ENCODE results near the gene JAK1.
"Not testable (repeated sequence)": the region's sequence is repeated elsewhere in the genome, so short reads cannot be mapped to it uniquely, and the experiment has no call there.

The JAK1 gene
- long read RNA-seq, donor 1, full-length matches to known transcripts: 9 of 30 reads
- long read RNA-seq, donor 1, partial matches to known transcripts: 21 of 30 reads
- long read RNA-seq, donor 1, other reads (novel, unspliced or antisense): 0 of 30 reads
- long read RNA-seq, donor 2, full-length matches to known transcripts: 3 of 3 reads
- long read RNA-seq, donor 2, partial matches to known transcripts: 0 of 3 reads
- long read RNA-seq, donor 2, other reads (novel, unspliced or antisense): 0 of 3 reads
- long read RNA-seq, donor 3, full-length matches to known transcripts: 4 of 4 reads
- long read RNA-seq, donor 3, partial matches to known transcripts: 0 of 4 reads
- long read RNA-seq, donor 3, other reads (novel, unspliced or antisense): 0 of 4 reads
- long read RNA-seq, donor 4, full-length matches to known transcripts: 3 of 97 reads
- long read RNA-seq, donor 4, partial matches to known transcripts: 94 of 97 reads
- long read RNA-seq, donor 4, other reads (novel, unspliced or antisense): 0 of 97 reads
- long read RNA-seq, donor 5, full-length matches to known transcripts: 8 of 25 reads
- long read RNA-seq, donor 5, partial matches to known transcripts: 17 of 25 reads
- long read RNA-seq, donor 5, other reads (novel, unspliced or antisense): 0 of 25 reads
- long read RNA-seq, donor 6, full-length matches to known transcripts: 6 of 18 reads
- long read RNA-seq, donor 6, partial matches to known transcripts: 12 of 18 reads
- long read RNA-seq, donor 6, other reads (novel, unspliced or antisense): 0 of 18 reads
- long read RNA-seq, donor 7, full-length matches to known transcripts: 11 of 38 reads
- long read RNA-seq, donor 7, partial matches to known transcripts: 27 of 38 reads
- long read RNA-seq, donor 7, other reads (novel, unspliced or antisense): 0 of 38 reads
- long read RNA-seq, donor 8, full-length matches to known transcripts: 9 of 24 reads
- long read RNA-seq, donor 8, partial matches to known transcripts: 15 of 24 reads
- long read RNA-seq, donor 8, other reads (novel, unspliced or antisense): 0 of 24 reads

DNA sequence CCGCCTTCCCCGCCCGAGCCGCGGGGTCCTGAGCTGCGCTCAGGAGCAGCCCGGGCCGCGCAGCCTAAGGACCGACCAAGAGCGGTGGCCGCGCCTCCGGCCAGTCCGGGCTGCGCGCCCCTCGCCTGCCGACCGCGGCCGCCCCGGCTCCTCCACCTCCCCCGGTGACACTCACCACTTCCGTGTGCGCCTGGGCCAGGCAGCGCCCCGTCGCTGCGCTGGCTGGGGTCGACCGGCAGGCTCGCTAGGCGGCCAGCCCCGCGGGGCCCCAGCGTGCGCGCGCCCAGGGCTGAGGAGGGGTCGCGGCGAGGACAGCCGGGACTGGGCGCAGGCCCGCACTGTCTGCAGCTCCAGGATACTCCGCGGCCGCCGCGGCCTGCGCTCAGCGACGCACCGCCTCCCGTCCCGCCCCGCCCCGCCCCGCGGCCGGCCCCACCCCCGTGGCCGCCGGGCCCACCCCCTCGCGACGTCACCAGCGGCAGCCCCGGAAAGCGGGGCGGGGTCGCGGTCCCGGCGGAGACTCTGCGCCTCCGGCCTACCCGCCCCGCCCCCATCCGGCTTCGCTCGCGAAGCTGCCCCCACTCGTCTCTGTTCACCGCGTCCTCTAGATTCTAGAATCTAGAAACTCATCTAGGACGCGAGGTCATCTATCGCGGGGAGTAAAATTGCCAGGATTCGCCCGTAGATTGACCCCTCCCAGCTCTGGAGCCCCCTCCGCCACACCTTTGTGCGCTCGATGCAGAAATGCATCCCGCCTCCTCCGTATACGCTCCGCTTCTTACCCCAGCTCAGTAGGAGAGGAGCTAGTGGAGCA lies at the start of gene JAK1:
Gene JAK1, minus strand, starts transcription at position 392 of the 814 bp plus-strand sequence. CDS start 80,285 bp downstream, outside the sequence.
- DNase-seq: peak; percentile 93

DNA sequence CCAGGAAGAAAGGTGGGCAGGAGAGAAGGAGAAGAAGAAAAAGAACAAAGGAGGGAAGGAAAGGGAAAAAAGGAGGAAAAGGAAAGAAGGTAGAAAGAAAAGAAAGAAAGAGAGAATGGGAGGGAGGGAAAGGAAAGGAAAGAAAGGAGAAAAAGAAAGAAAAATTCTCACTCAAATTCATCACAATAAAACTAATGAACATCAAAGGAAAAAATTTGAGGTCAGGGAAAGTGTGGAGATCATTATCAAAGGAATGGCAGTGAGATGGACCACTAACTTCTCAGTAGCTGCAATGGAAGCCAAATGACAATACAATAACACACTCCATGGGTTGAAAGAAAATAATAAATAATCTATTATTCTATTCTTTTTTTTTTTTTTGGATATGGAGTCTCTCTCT lies 48.0 kb upstream of the JAK1 start:
- DNase-seq: no peak

DNA sequence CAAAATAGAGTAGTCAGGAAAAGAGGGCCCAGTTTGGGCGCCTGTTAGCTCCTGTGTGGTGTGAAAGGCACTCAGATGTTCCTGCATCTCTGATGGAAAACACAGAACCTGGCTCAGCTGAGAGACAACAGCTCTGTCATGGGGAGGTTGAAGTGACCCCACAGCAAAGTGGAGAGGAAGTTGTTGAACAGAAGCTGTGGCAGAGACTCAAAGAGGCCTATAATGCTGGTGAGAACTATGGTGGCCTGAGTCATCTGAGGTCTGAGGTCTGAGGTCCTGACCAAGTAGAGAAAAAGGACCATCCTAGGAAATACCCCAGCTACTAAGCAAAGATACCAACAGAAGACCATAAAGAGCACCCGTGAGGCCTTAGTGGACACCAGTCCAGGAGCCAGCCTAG lies 45.6 kb upstream of the JAK1 start:
- no peak for DNase-seq

DNA sequence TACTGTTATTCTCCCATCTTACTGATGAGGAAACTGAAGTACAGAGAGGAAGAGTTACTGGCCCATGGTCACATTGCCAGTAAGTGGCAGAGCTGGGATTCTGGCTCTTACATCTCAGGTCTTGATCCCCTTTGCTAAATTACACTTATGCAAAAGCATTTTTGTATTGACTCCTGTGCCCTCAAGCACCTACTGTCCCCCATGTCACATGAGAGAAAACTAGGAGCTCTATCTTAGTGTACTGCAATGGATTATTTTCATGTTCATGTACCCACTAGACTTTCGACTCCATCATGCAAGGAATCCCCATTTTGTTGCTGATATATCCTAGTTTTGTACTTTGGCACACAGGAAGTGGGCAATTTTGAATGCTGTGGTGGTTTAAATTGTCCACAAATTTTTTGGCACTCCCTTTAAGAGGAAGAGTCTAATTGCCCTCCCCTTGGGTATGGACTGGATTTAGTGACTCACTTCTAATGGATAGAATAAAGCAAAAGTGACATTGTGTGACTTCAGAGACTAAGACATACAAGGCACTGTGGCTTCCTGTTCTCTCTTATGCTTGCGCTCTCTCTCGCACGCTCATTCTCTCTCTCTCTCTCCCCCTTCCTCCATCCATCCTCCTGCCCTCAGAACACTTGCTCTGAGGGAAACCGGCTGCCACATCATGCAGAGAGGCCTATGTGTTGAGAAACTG lies 43.5 kb upstream of the JAK1 start:
- DNase-seq: no peak

- no peak for DNase-seq
Observed at GRCh38 chr1:65009176-65009575, 42.8 kb upstream of the JAK1 start.

DNA sequence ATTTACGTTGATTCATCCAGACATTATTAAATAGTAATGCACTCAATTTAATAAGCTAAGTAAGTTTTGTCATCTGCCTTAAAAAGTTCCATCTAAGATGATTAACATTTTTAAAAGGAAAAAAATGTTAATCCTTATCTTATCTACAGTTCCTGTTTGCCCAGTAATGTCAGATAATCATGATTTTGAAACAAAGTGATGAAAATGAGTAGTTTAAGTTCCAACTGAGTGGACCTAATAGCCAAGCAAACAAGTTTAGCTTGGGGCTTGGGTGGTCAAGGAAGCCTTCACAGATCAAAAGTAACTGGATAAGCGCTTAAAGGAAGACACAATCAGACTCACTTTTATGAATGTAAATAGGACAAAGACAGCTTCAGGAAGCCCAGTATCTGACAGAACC lies 40.5 kb upstream of the JAK1 start:
- DNase-seq: no peak

GRCh38 chr1:65003316-65003664 lies 36.9 kb upstream of the JAK1 start:
- no peak for DNase-seq

- DNase-seq: peak; percentile 86
Observed at GRCh38 chr1:65002508-65003315, 36.4 kb upstream of the JAK1 start.

DNA sequence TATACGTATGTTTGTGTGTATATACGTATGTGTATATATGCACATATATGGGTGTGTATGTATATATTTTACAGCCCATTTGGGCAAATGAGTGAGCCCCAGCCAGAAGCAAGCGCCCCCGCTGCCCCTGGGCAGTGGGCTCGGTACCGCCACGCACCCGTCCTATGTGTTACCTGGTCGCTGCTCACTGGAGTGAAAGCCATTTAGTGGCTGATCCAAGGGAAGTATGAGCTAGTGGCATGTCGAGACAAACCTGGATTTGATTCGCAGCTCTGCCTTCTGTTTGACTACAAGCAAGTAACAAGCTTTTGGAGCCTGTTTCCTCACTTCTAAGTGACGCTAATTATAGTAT lies 35.8 kb upstream of the JAK1 start:
- DNase-seq: no peak

DNA sequence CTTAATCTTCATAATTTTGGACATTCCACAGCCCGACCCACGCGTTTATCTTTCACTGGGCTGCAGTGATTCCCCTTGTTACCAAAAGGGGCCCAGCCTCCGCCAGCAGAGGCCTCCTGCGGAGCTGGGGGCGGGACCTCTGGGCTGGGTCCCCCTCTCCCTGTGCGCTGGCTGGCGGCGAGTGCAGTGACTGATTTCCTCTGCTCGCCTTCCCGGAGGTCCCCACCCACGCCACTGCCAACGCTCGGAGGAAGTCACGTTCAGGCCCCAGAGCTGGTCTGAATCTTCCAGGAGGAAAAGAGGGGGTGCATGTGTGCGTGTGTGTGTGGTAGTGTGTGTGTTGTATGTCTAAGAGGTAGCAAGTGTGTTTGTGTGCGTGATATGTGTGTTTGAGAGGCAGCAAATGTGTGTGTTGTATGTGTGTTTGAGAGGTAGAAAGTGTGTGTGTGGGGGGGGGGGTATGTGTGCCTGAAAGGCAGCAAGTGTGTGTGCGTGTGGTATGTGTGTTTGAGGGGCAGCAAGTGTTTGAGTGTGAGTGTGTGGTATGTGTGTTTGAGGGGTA lies 35.0 kb upstream of the JAK1 start:
- DNase-seq: peak; percentile 50

- not testable (repeated sequence) for DNase-seq
Observed at GRCh38 chr1:64998425-64998948, 32.1 kb upstream of the JAK1 start.

- DNase-seq: no peak
Observed at GRCh38 chr1:64996541-64997257, 30.4 kb upstream of the JAK1 start.

DNA sequence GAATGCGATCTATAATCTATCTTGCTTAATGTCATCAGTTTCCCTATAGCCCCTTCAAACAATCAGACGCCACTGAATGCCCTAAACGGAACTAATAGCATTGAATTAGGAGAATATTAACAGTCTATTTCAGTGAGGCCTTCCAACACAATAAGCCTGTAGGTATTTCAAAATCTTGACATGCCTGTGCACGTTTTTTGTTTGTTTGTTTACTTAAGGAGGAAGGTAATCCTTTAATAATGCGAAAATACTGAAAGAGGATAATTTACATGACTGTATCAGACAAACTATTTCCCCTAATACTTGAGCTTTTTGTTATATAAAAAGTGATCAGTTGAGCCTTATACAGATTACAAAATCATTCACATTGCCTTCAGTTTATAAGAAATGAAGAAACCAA lies 29.0 kb upstream of the JAK1 start:
- no peak for DNase-seq

GRCh38 chr1:64986903-64987871 lies 20.8 kb upstream of the JAK1 start:
- DNase-seq: no peak

DNA sequence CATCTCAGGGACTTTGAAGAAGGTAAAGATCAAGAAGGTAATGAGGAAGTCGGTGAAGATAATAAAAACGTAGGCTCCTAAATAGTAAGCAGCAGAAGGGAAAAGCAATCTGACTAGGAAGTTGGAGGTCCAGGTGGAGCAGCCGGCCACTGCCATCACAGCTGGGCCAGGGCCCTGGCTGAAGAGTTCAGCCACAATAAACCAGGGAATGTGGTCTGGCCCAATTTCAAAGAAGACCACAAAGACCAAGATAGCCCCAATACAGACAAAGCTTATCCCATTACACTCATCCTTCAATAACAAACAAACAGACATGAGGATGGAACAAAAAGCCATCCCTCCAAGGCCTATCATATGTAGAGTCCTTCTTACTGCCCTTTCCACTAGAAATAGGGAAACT lies 18.4 kb upstream of the JAK1 start:
- no peak for DNase-seq

GRCh38 chr1:64984106-64984505 lies 17.8 kb upstream of the JAK1 start:
- no peak for DNase-seq

GRCh38 chr1:64983110-64983509 lies 16.8 kb upstream of the JAK1 start:
- DNase-seq: no peak
